GM23248 (cell line): Measurements from ENCODE around the gene SLC25A29.

ENCODE experiments used
- EZH2 ChIP-seq: fragments of 200-600 bp; sonication (generic); IDR thresholded peaks from 2 replicates; pipeline ENCODE4 v1.6.1; 2018; ENCODE audit warnings: antibody characterized with exemption, mild to moderate bottlenecking; ENCODE audit not compliant: insufficient read depth, poor library complexity, severe bottlenecking
- EZH2phosphoT487 ChIP-seq: fragments of 200-600 bp; sonication (generic); IDR thresholded peaks from 2 replicates; pipeline ENCODE4 v1.6.1; 2018; ENCODE audit warnings: antibody characterized with exemption, moderate library complexity, mild to moderate bottlenecking, low read depth; ENCODE audit not compliant: insufficient read depth

- TF ChIP-seq EZH2 (no peak), EZH2phosphoT487 (no peak)
Observed at GRCh38 chr14:100313464-100314230, 7.4 kb upstream of the SLC25A29 start.
